CD4-positive, alpha-beta T cell treated with Interleukin-4 for 4 hours (primary cell): ENCODE data around the gene PEAK3.
A peak's percentile ranks its signal among the peaks of the same experiment; 100 is the strongest.

Source experiments
- DNase-seq: peaks from one replicate; pipeline ENCODE4 v3.0.0-alpha.2; 2020

Gene PEAK3

GRCh38 chr19:2269244-2270156, 12.5 kb downstream of the PEAK3 start:
- DNase-seq, result peak; percentile 98

DNA sequence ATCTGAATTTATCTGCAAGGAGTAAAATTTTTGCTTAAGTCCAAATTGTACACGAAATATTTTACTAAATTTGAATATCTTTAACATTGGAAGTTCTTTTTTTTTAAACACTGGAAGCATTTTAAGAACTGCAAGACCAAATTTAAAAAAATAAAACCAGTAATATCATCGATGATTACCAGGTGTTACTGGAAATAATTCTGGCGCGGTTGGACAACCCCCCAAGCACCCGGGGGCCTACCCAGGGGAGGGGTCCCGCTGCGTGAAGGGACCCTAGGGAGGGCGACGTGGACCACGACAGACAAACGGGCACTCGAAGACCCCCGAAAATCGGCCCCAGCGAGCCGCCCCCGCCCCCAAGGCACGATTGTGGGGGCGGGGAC, 13.1 kb downstream of the PEAK3 start:
- DNase-seq, result no peak

DNA sequence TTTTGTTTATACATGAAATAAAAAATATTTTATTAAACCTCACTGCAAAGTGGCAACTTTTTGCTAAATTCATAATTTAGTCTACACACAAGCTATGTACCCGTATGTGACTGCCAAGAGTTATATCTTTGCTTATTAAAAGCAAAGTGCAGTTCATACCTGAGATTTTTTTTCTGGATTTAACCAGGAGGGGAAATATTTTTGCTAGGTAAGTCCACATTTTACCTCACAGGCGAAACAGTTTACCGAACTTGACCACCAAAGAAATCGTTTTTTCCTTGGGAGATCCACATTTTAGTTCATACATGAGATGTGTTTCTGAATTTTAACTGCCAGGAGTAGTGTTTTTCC, 13.5 kb downstream of the PEAK3 start:
- no peak for DNase-seq

DNA sequence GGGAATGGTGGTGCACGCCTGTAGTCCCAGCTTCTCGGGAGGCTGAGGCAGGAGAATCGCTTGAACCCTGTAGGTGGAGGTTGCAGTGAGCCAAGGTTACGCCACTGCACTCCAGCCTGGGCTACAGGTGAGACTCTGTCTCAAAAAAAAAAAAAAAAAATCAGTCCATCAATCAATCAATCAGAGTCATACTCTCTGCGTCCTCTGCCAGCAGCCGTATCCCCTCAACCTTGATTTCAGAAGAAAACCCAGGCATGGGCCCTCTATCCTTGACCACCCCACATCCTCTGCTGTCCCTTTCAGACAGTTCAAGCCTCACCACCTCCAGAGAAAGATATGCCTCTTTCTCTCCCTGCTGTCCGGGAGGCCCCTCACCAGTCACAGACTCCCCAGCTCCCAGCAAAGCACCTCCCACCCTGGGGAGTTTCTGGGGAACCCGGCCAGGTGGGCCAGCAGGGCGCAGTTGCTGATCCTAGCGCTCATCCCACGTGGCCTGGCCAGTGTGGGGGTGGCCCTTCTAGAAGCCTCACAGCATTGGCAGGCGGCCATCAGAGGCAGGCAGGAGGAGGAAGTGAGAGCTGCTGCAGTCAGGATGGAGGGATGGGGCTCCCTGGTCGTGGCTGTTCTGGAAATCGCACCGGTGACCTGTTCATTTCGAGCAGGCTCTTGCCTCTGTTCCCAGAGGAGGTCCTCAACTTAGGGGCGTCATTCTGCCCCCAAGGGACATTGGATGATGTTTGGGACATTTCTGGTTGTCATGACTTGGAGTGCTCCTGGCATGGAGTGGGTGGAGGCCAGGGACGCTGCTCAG, 15.6 kb downstream of the PEAK3 start:
- DNase-seq, result no peak

DNA sequence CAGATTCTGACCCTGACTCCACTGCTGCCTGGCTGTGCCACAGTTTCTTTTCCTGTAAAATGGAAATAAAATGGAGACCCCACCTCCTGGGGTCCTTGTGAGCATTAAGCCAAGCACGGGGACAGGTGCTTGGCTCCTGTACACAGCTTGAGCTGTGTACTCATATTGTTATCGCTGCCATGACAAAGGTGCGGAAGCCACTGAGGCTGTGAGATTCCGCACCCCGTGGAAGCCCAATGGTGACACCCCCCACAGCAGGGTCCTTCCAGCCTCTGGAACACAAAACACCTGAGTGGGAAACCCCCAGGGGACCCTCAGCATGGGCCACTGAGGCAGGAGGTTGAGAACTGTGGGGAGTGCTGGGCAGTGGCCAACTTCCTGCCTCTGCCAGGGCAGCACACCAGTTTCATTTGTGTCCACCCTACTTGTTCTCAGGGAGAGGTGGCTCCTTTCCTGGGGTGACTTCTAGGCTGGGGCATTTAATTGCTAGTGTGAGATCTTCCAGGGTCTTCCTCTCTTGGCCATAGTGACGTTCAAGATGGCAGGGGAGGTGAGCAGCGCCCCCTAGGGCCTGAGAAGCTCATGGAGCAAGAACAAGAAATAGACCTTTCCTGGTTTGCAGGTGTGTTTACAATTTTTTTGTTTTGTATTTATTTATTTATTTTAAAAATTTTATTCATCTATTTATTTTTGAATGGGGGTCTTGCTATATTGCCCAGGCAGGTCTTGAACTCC, 20.4 kb downstream of the PEAK3 start:
- DNase-seq, result peak; percentile 56

DNA sequence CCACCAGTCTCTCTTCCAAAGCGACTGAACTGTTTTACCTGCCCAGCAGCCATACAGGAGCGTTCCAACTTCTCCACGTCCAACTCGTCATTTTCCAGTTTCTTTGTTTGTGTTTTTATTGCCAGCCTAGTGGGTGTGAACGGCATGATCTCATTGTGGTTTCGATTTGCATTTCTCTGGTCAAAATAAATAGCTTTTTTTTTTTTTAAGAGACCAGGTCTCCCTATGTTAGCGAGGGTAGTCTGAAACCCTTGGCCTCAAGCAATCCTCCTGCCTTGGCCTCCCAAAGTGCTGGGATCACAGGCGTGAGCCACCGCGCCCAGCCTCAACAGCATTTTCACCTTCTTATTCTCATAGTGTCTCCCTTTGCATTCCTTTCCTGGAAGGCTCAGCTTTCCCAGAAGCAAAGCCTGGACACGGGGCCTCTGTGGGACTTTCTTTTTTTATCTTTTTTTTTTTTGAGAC, 21.6 kb downstream of the PEAK3 start:
- peak; percentile 57 for DNase-seq

GRCh38 chr19:2259336-2259735, 22.6 kb downstream of the PEAK3 start:
- no peak for DNase-seq

DNA sequence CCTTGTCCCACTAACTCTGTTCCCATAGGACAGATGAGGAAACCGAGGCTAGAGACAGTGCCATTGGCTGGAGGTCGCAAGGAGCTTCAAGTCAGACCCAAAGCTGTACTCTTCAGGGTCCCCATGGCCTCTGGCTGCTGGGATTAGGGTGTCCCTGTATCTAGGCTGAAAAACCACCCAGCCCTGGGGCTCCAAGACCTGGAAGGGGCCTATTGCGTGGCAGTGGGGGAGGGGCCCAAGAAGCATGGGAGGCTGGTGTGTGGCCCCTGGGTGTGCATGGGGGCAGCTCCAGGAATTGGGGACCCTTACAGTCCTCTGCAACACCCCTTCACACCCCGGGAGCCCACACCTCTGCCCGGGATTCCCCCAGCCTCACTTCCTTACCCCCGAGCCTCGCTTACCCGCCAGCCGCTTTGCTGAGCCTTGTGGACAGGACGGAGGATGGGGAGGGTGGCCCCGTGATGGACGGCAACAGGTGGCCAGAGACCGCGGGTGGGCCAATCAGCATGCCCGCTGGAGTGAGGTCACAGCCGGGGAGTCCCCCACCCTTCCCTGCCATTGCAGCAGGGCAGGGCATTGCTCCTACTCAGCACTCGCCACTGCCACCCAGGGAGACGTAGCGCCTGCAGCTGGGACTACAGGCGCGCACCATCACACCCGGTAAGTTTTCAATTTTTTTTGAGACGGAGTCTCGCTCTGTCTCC, 25.8 kb downstream of the PEAK3 start, which contains the start of gene JSRP1:
Gene JSRP1, minus strand, starts transcription at position 436 of the 704 bp plus-strand sequence. CDS start 1,103 bp downstream, outside the sequence.
- DNase-seq, result no peak

- no peak for DNase-seq
Measured at GRCh38 chr19:2255112-2255845, 26.7 kb downstream of the PEAK3 start.

GRCh38 chr19:2254064-2254872, 27.7 kb downstream of the PEAK3 start:
- no peak for DNase-seq

GRCh38 chr19:2253106-2254063, 28.6 kb downstream of the PEAK3 start:
- peak; percentile 40 for DNase-seq

GRCh38 chr19:2252797-2253105, 29.2 kb downstream of the PEAK3 start:
- DNase-seq, result no peak

DNA sequence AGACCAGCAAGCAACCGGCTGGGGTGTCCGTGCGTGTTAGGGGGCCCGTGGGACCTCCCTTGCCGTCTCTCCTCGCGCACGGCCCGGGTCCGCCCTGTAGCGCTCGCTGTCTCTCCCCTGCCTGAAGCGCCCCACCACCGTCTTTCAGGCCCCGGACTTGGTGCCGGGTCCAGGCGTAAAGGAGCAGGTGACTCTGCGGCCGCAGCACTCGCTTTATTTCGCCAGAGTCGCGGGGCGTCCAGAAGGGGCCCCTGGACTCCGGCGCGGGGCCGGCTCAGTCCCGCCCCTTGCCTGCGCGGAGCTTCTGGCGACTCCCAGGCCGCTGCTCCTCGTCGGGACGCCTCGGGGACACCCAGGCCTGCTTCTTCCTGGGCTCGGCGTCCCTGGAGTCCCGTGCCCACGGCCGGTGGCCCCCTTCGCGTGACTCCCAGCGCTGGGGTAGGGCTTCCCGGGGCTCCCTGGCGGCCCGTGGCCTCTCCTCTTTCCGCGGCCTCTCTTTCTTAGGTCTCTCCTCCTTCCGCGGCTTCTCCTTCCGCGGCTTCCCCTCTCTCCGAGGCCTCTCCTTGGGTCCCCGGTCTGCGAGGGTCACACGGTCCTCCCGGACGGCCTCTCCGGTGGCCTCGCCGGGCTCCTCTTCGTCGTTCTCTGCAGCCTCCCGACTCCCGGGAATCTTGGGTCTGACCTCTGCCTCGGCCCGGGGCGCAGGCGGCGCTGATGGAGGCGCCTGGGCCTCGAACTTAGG, 29.7 kb downstream of the PEAK3 start:
- DNase-seq, result no peak

DNA sequence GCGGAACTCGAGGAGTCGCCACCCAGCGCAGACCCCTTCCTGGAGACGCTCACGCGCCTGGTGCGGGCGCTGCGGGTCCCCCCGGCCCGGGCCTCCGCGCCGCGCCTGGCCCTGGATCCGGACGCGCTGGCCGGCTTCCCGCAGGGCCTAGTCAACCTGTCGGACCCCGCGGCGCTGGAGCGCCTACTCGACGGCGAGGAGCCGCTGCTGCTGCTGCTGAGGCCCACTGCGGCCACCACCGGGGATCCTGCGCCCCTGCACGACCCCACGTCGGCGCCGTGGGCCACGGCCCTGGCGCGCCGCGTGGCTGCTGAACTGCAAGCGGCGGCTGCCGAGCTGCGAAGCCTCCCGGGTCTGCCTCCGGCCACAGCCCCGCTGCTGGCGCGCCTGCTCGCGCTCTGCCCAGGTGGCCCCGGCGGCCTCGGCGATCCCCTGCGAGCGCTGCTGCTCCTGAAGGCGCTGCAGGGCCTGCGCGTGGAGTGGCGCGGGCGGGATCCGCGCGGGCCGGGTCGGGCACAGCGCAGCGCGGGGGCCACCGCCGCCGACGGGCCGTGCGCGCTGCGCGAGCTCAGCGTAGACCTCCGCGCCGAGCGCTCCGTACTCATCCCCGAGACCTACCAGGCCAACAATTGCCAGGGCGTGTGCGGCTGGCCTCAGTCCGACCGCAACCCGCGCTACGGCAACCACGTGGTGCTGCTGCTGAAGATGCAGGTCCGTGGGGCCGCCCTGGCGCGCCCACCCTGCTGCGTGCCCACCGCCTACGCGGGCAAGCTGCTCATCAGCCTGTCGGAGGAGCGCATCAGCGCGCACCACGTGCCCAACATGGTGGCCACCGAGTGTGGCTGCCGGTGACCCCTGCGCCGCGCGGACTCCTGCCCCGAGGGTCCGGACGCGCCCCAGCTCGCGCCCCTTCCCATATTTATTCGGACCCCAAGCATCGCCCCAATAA, 30.6 kb downstream of the PEAK3 start:
- no peak for DNase-seq

DNA sequence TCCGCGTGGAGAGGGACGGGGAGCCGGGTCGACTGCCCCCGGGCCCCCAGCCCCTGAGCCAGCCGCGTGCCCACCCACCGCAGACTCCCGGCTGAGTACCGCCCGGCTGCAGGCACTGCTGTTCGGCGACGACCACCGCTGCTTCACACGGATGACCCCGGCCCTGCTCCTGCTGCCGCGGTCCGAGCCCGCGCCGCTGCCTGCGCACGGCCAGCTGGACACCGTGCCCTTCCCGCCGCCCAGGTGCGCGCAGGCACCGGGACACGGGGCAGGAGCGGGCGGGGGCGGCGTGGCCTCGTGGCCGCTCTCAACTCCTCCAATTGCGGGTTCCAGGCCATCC, 31.2 kb downstream of the PEAK3 start:
- no peak for DNase-seq

DNA sequence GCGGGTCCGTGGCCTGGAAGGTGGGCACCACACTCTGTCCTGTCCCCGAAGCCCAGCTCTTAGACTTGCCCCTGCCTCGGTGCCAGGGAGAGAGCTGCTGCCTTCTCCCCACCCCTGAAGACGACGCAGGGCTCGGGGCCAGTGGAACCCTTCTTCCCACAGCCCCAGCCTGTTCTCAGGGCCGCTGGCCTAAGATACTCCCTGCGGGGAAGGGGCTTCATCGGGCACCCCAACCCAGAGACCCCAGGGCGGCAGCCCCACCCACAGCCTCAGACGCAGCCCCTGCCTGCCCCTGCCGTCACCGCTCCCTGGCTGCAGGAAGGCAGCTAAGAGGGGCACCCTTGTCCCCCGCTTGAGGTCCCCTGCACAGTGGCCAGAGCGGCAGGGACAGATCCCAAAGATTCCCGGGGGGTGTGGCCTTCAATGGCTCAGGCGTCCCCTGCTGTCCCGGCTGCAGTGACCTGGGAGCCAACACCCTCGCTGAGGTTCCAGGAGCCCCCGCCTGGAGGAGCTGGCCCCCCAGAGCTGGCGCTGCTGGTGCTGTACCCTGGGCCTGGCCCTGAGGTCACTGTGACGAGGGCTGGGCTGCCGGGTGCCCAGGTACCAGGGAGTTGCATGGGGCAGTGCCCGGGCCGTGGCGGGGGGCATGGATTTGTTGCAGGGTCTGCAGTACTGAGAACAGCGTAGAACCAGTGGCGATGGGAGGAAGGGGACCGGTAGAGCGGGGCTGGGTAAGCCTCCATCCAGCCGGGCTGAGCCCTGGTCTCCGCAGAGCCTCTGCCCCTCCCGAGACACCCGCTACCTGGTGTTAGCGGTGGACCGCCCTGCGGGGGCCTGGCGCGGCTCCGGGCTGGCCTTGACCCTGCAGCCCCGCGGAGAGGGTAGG, 31.9 kb downstream of the PEAK3 start:
- no peak for DNase-seq
